Hepatocyte (in vitro differentiated cells): ENCODE measurements around the gene HADHA. TPM values are rescaled to one million over a fixed set of nuclear protein-coding genes. Genes with fewer than 3 reads are reported as not detected.

Experiments
- DNase-seq: peaks from one replicate; pipeline ENCODE4 v3.0.0-alpha.2; 2016; ENCODE audit warnings: low spot score
- H2AFZ ChIP-seq: fragments of 200-600 bp; sonication (generic); 2 replicates; pipeline ENCODE4 v1.6.0; 2016; ENCODE audit warnings: antibody characterized with exemption, mild to moderate bottlenecking
- H3K27ac ChIP-seq: fragments of 200-600 bp; sonication (generic); 2 replicates; pipeline ENCODE4 v1.5.1; 2016; ENCODE audit warnings: mild to moderate bottlenecking
- H3K27me3 ChIP-seq: fragments of 200-600 bp; sonication (generic); 2 replicates; pipeline ENCODE4 v1.6.1; 2016
- H3K36me3 ChIP-seq: fragments of 200-600 bp; sonication (generic); replicated peaks from 2 replicates; pipeline ENCODE4 v1.5.1; 2016; ENCODE audit warnings: low read depth; ENCODE audit not compliant: insufficient read depth
- H3K4me1 ChIP-seq: fragments of 200-600 bp; sonication (generic); 2 replicates; pipeline ENCODE4 v1.5.1; 2016; ENCODE audit warnings: mild to moderate bottlenecking, moderate library complexity; ENCODE audit not compliant: insufficient read depth
- H3K4me2 ChIP-seq: fragments of 200-600 bp; sonication (generic); 2 replicates; pipeline ENCODE4 v1.6.0; 2016
- H3K4me3 ChIP-seq: fragments of 200-600 bp; sonication (generic); 2 replicates; pipeline ENCODE4 v1.5.1; 2016; ENCODE audit warnings: mild to moderate bottlenecking
- H3K79me2 ChIP-seq: fragments of 200-600 bp; sonication (generic); 2 replicates; pipeline ENCODE4 v1.6.0; 2017; ENCODE audit warnings: mild to moderate bottlenecking
- H3K9me2 ChIP-seq: fragments of 200-600 bp; sonication (generic); replicated peaks from 2 replicates; pipeline ENCODE4 v1.6.0; 2017; ENCODE audit warnings: mild to moderate bottlenecking; ENCODE audit not compliant: insufficient read depth
- H3K9me3 ChIP-seq: fragments of 200-600 bp; sonication (generic); 2 replicates; pipeline ENCODE4 v1.5.1; 2016; ENCODE audit warnings: low read depth, mild to moderate bottlenecking
- H4K20me1 ChIP-seq: fragments of 200-600 bp; sonication (generic); 2 replicates; pipeline ENCODE4 v1.6.0; 2016; ENCODE audit warnings: mild to moderate bottlenecking; ENCODE audit not compliant: insufficient read depth, poor library complexity, severe bottlenecking
- CTCF ChIP-seq: fragments of 200-600 bp; sonication (generic); IDR thresholded peaks from 2 replicates; pipeline ENCODE4 v1.5.1; 2016; ENCODE audit warnings: antibody characterized with exemption, mild to moderate bottlenecking; ENCODE audit not compliant: poor library complexity
- EZH2 ChIP-seq: fragments of 200-600 bp; sonication (generic); IDR thresholded peaks from 2 replicates; pipeline ENCODE4 v1.6.1; 2016; ENCODE audit warnings: antibody characterized with exemption, mild to moderate bottlenecking, borderline replicate concordance
- EZH2phosphoT487 ChIP-seq: fragments of 200-600 bp; sonication (generic); IDR thresholded peaks from one replicate; pipeline ENCODE4 v1.6.1; 2018; ENCODE audit warnings: antibody characterized with exemption, mild to moderate bottlenecking, low read depth, moderate library complexity; ENCODE audit not compliant: unreplicated experiment, severe bottlenecking
- WGBS: methylation state at CpG from one replicate; pipeline ENCODE4 v1.1.6; 2016; ENCODE audit warnings: low lambda C conversion rate; ENCODE audit errors: missing lambda C conversion rate; 5-methylcytosine and 5-hydroxymethylcytosine counted together
- polyA plus RNA-seq: library from polyadenylated mRNA; unstranded; fragments of >200 nt; fragmentation: Nextera tagmentation; extraction: Ambion mirVana; gene quantifications from 2 replicates; pipeline ENCODE4 v1.2.1, GENCODE V29; 2016
- total RNA-seq: library from RNA; depleted of rRNA; stranded (reverse); fragments of >200 nt; gene quantifications from 2 replicates; pipeline ENCODE4 v1.2.3, GENCODE V29; 2014

HADHA gene
- total and polyA plus RNA-seq, 2 experiments from 2014 or later = 125 to 149 TPM

- Histone ChIP-seq H2AFZ (no peak overlapping the region), H4K20me1 (peaks cover 11% of the 10 kb centered on the region), H3K4me2 (no peak overlapping the region), H3K4me1 (peaks cover 4% of the 10 kb centered on the region), H3K79me2 (peaks cover 57% of the 10 kb centered on the region), H3K9me3 (no peaks in the 10 kb centered on the region), H3K36me3 (peaks cover 6% of the 10 kb centered on the region), H3K27ac (no peak overlapping the region), H3K27me3 (no peaks in the 10 kb centered on the region), H3K4me3 (no peak overlapping the region), H3K9me2 (no peaks in the 10 kb centered on the region)
- TF ChIP-seq EZH2 (no peak), EZH2phosphoT487 (no peak), CTCF (no peak)
- DNase-seq = no peak
- 82% methylated on average over 1 of the region's 1 CpG for WGBS
Measured at GRCh38 chr2:26237868-26238267, 6.6 kb downstream of the HADHA start.

GRCh38 chr2:26235089-26235488 is 9.3 kb downstream of the HADHA start:
- no peaks in the 10 kb centered on the region for H3K9me2 ChIP-seq
- H3K79me2 ChIP-seq = peaks cover 29% of the 10 kb centered on the region
- no peak for DNase-seq
- no peak overlapping the region for H3K4me2 ChIP-seq
- no peaks in the 10 kb centered on the region for H3K4me1 ChIP-seq
- no peaks in the 10 kb centered on the region for H3K27me3 ChIP-seq
- no peak for TF ChIP-seq EZH2phosphoT487
- peak; percentile 23 for TF ChIP-seq CTCF
- no peak overlapping the region for H3K27ac ChIP-seq
- H3K4me3 ChIP-seq = no peak overlapping the region
- H2AFZ ChIP-seq = no peak overlapping the region
- H3K9me3 ChIP-seq = no peaks in the 10 kb centered on the region
- H3K36me3 ChIP-seq = peaks cover 6% of the 10 kb centered on the region
- H4K20me1 ChIP-seq = peaks cover 10% of the 10 kb centered on the region
- 94% methylated on average over 9 of the region's 9 CpGs for WGBS

- H3K27ac ChIP-seq = no peak overlapping the region
- peaks cover 6% of the 10 kb centered on the region for H3K36me3 ChIP-seq
- H2AFZ ChIP-seq = no peak overlapping the region
Measured at GRCh38 chr2:26230806-26231205, 13.6 kb downstream of the HADHA start.

More at GRCh38 chr2:26230806-26231205, 13.6 kb downstream of the HADHA start:
- Histone ChIP-seq H3K9me3 (peaks cover 7% of the 10 kb centered on the region), H3K4me2 (no peak overlapping the region), H3K4me3 (no peak overlapping the region), H3K79me2 (no peaks in the 10 kb centered on the region), H3K27me3 (no peaks in the 10 kb centered on the region), H3K9me2 (no peaks in the 10 kb centered on the region), H4K20me1 (no peaks in the 10 kb centered on the region), H3K4me1 (no peaks in the 10 kb centered on the region)
- WGBS = 97% methylated on average over 2 of the region's 2 CpGs
- no peak for TF ChIP-seq EZH2phosphoT487
- TF ChIP-seq EZH2 = no peak
- TF ChIP-seq CTCF = no peak
- no peak for DNase-seq
